ENCODE measurements around the gene NME2.

The NME2 gene

DNA sequence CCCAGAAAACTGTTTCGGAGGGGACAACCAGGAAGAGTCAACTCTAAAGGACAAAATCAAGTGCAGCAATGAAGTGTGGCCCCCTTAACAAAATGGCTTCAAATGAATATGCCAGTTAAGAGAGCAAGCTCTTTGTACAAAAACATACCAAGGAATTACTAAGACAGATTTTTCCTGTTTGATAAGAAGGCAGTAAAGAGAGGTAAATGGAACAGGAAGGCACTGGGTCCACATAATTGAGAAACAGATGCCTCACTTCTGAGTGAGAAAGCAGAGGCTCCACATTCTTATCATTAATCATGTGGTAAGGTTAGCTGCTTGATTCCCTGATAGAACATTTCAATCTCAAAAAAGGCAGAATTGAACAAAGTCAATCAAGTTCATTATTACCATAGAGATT lies 48.7 kb downstream of the NME2 start:
- DNase-seq, result no peak

DNA sequence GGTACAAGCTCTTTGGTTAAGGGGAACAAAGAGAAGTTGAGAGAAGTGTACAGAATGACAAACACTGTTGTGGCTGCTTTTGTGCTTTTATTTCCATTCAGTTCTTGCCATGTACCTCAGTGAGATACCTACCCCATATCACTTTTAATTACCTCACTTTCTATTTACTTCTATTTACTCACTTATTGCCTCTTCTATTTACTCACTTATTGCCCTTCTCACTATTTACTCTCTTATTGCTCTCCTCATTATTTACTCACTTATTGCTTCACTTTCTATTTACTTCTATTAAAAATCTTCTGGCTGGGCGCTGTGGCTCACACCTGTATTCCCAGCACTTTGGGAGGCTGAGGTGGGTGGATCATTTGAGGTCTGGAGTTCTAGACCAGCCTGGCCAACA lies 51.7 kb downstream of the NME2 start:
- DNase-seq, result peak; percentile 14

DNA sequence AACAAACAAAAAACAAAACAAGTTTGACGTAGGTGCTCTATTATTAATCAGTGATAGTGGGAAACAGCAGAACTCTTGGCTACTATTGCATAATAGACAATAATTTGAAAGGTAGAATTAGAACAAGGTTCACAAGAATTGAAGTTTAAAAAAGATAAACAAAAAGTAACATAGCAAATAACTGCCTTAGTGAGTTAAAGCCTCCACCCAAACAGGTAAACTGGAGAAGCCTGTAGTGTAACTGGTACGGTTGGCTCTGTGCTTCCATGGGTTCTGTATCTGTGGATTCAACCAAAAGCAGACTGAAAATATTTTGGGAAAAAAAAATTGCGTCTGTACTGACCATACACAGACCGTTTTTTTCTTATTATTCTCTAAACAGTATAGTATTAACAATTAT lies 55.1 kb downstream of the NME2 start:
- no peak for DNase-seq
